GM23338 (cell line): Measurements from ENCODE around the gene TNFSF18. TPM values are rescaled to one million over a fixed set of nuclear protein-coding genes. Genes with fewer than 3 reads are reported as not detected.
A peak's percentile ranks its signal among the peaks of the same experiment; 100 is the strongest.

Experiments used
- ATAC-seq: fragments of 200-7000 bp; cut with Tn5 transposase; 3 replicates; pipeline ENCODE4 v1.9.1; 2020
- DNase-seq: peaks from one replicate; pipeline ENCODE4 v3.0.0-alpha.2; 2015; ENCODE audit warnings: low spot score
- H2AFZ ChIP-seq: fragments of 200-600 bp; sonication (generic); 2 replicates; pipeline ENCODE4 v1.8.0; 2016; ENCODE audit warnings: antibody characterized with exemption, mild to moderate bottlenecking, moderate library complexity
- H3F3A ChIP-seq: fragments of 200-600 bp; sonication (generic); replicated peaks from 2 replicates; pipeline ENCODE4 v1.8.0; 2017; ENCODE audit warnings: antibody characterized with exemption, mixed run types, low read depth
- H3K27ac ChIP-seq: fragments of 200-600 bp; sonication (generic); 2 replicates; pipeline ENCODE4 v1.6.1; 2016; ENCODE audit warnings: low read depth
- H3K27me3 ChIP-seq: fragments of 200-600 bp; sonication (generic); 2 replicates; pipeline ENCODE4 v1.8.0; 2016; ENCODE audit warnings: mild to moderate bottlenecking, mixed run types, moderate library complexity; ENCODE audit not compliant: insufficient read depth
- H3K36me3 ChIP-seq: fragments of 200-600 bp; sonication (generic); 2 replicates; pipeline ENCODE4 v1.8.0; 2016; ENCODE audit warnings: mild to moderate bottlenecking; ENCODE audit not compliant: insufficient read depth
- H3K4me1 ChIP-seq: fragments of 200-600 bp; sonication (generic); 2 replicates; pipeline ENCODE4 v1.8.0; 2016; ENCODE audit warnings: mild to moderate bottlenecking, moderate library complexity; ENCODE audit not compliant: insufficient read depth
- H3K4me2 ChIP-seq: fragments of 200-600 bp; sonication (generic); 2 replicates; pipeline ENCODE4 v1.7.1; 2017; ENCODE audit warnings: mixed run types
- H3K4me3 ChIP-seq: fragments of 200-600 bp; sonication (generic); 2 replicates; pipeline ENCODE4 v1.6.1; 2016; ENCODE audit warnings: mixed run types
- H3K79me2 ChIP-seq: fragments of 200-600 bp; sonication (generic); replicated peaks from 2 replicates; pipeline ENCODE4 v1.8.0; 2017; ENCODE audit warnings: mild to moderate bottlenecking; ENCODE audit not compliant: insufficient read depth
- H3K9me2 ChIP-seq: fragments of 200-600 bp; sonication (generic); 2 replicates; pipeline ENCODE4 v1.8.0; 2017; ENCODE audit not compliant: insufficient read depth
- H4K20me1 ChIP-seq: fragments of 200-600 bp; sonication (generic); replicated peaks from 2 replicates; pipeline ENCODE4 v1.8.0; 2017; ENCODE audit warnings: mild to moderate bottlenecking; ENCODE audit not compliant: insufficient read depth
- H3K27ac Mint-ChIP-seq: 2 replicates; pipeline ENCODE4 v1.8.0; 2020; ENCODE audit warnings: inconsistent platforms, mild to moderate bottlenecking, moderate library complexity, mixed read lengths
- H3K27me3 Mint-ChIP-seq: 3 replicates; pipeline ENCODE4 v1.8.0; 2022; ENCODE audit warnings: low read depth, mild to moderate bottlenecking, moderate library complexity, mixed read lengths, inconsistent platforms; ENCODE audit not compliant: insufficient read depth, poor library complexity
- H3K36me3 Mint-ChIP-seq: 3 replicates; pipeline ENCODE4 v1.8.0; 2021; ENCODE audit warnings: low read depth, mild to moderate bottlenecking, inconsistent platforms, moderate library complexity, mixed read lengths
- H3K4me1 Mint-ChIP-seq: 3 replicates; pipeline ENCODE4 v1.8.0; 2020; ENCODE audit warnings: mild to moderate bottlenecking, inconsistent platforms, mixed read lengths
- H3K4me3 Mint-ChIP-seq: 3 replicates; pipeline ENCODE4 v1.8.0; 2021; ENCODE audit warnings: moderate library complexity, mild to moderate bottlenecking, inconsistent platforms, mixed read lengths
- H3K9me3 Mint-ChIP-seq: 3 replicates; pipeline ENCODE4 v1.8.0; 2020; ENCODE audit warnings: moderate library complexity, mild to moderate bottlenecking, inconsistent platforms, mixed read lengths
- CREB1 ChIP-seq: fragments of 250-450 bp; sonication (Bioruptor Pico); IDR thresholded peaks from 2 replicates; pipeline ENCODE4 v1.5.0; 2020; ENCODE audit warnings: low read depth, mild to moderate bottlenecking, moderate library complexity
- CTCF ChIP-seq, 2 experiments: fragments of 200-600 bp in 1 of 2; sonication (generic) in 1 of 2; conservative IDR thresholded peaks; 2 replicates each; pipeline versions ENCODE4 v1.5.1 to v1.6.1; 2016 to 2017; ENCODE audit warnings: antibody characterized with exemption in 2 of 2, low read depth in 2 of 2, mild to moderate bottlenecking in 2 of 2, moderate library complexity in 1 of 2
- EZH2 ChIP-seq: fragments of 200-600 bp; sonication (generic); IDR thresholded peaks from one replicate; pipeline ENCODE4 v1.8.0; 2017; ENCODE audit warnings: antibody characterized with exemption, mild to moderate bottlenecking, low read depth; ENCODE audit not compliant: unreplicated experiment
- EZH2phosphoT487 ChIP-seq: fragments of 200-600 bp; sonication (generic); IDR thresholded peaks from one replicate; pipeline ENCODE4 v1.8.1; 2018; ENCODE audit warnings: antibody characterized with exemption; ENCODE audit not compliant: unreplicated experiment
- JUNB ChIP-seq: IDR thresholded peaks from one replicate; pipeline ENCODE4 v1.6.1; 2016; ENCODE audit warnings: antibody characterized with exemption; ENCODE audit not compliant: unreplicated experiment
- NANOG ChIP-seq: IDR thresholded peaks from 2 replicates; pipeline ENCODE4 v1.6.1; 2016; ENCODE audit warnings: antibody characterized with exemption, borderline replicate concordance
- POLR2AphosphoS5 ChIP-seq: IDR thresholded peaks from 2 replicates; pipeline ENCODE4 v1.6.1; 2016; ENCODE audit warnings: antibody characterized with exemption, low read depth
- REST ChIP-seq: IDR thresholded peaks from one replicate; pipeline ENCODE4 v1.6.1; 2018; ENCODE audit warnings: antibody characterized with exemption; ENCODE audit not compliant: unreplicated experiment
- STAT1 ChIP-seq: IDR thresholded peaks from one replicate; pipeline ENCODE4 v1.6.1; 2016; ENCODE audit warnings: antibody characterized with exemption; ENCODE audit not compliant: unreplicated experiment
- ZNF114 ChIP-seq: fragments of 250-450 bp; sonication (Bioruptor Pico); IDR thresholded peaks from 2 replicates; pipeline ENCODE4 v1.5.0; 2020; ENCODE audit warnings: mild to moderate bottlenecking, moderate library complexity
- ZNF331 ChIP-seq: fragments of 250-450 bp; sonication (Bioruptor Pico); IDR thresholded peaks from 2 replicates; pipeline ENCODE4 v1.5.0; 2020; ENCODE audit warnings: low read depth, mild to moderate bottlenecking, moderate library complexity
- long read RNA-seq: library from polyadenylated mRNA; unstranded; transcript quantifications from one replicate; pipeline ENCODE4 v2.0.0, GENCODE V29; 2020; ENCODE audit not compliant: unreplicated experiment
- polyA plus RNA-seq: library from polyadenylated mRNA; unstranded; fragments of >200 nt; fragmentation: Nextera tagmentation; extraction: Ambion mirVana; gene quantifications from 2 replicates; pipeline ENCODE4 v1.2.1, GENCODE V29; 2016
- total RNA-seq: library from RNA; depleted of rRNA; stranded (reverse); fragments of >200 nt; shearing (Covaris generic); gene quantifications from 2 replicates; pipeline ENCODE4 v1.2.3, GENCODE V29; 2014; rRNA removed
- TF ChIP-seq, protein P1 (sequence below): IDR thresholded peaks from 2 replicates; pipeline ENCODE4 v1.6.1; 2016; ENCODE audit warnings: antibody characterized with exemption
- TF ChIP-seq, protein P2 (sequence below): fragments of 250-450 bp; sonication (Bioruptor Pico); IDR thresholded peaks from 2 replicates; pipeline ENCODE4 v1.5.0; 2020; ENCODE audit warnings: mild to moderate bottlenecking, moderate library complexity

TNFSF18 gene
- total RNA-seq (not detected in 2 replicates), polyA plus RNA-seq (not detected in 2 replicates)
- long read RNA-seq: 0 reads

DNA sequence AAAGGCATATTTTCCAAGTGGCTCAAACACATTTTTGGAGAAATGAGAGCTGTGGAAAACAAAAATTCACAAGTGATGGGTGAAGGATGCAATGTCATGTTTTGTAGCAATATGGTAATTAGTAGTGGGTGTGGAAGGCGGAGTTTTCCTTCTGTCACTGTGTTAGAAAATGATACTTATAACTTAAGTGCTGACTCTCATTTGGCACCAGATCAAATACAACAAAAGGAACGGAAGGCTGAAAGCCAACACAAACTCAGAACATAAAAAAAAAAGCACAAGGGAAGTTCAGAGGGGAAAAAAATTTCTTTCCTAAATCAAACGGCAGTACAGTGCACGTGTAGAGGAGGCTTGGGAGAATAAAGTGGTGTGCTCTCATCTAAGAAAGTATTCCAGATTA lies at the start of gene TNFSF18:
TNFSF18 (minus strand) TSS at position 77 of the 400 bp plus-strand sequence; CDS start at position 32, 45 bp downstream.
- Histone ChIP-seq H3K9me2 (no peaks in the 10 kb centered on the region), H4K20me1 (no peaks in the 10 kb centered on the region), H3K27ac (no peak within 1 kb of the TSS), H2AFZ (no peak within 1 kb of the TSS), H3K4me1 (no peaks in the 10 kb centered on the region), H3K79me2 (no peaks in the 10 kb centered on the region), H3K4me3 (no peak within 1 kb of the TSS), H3K4me2 (no peak within 1 kb of the TSS), H3F3A (no peaks in the 10 kb centered on the region), H3K36me3 (no peaks in the 10 kb centered on the region), H3K27me3 (no peaks in the 10 kb centered on the region)
- Mint-ChIP-seq H3K4me1 (no peaks in the 10 kb centered on the region), H3K27ac (peak within 1 kb of the TSS; percentile 20; the same call in 1 of the 2 replicates), H3K36me3 (no peaks in the 10 kb centered on the region), H3K4me3 (no peak within 1 kb of the TSS), H3K27me3 (no peaks in the 10 kb centered on the region), H3K9me3 (no peaks in the 10 kb centered on the region)
- no peak for TF ChIP-seq NANOG
- no peak for TF ChIP-seq JUNB
- TF ChIP-seq REST: no peak
- no peak for TF ChIP-seq EZH2
- TF ChIP-seq, protein P1, sequence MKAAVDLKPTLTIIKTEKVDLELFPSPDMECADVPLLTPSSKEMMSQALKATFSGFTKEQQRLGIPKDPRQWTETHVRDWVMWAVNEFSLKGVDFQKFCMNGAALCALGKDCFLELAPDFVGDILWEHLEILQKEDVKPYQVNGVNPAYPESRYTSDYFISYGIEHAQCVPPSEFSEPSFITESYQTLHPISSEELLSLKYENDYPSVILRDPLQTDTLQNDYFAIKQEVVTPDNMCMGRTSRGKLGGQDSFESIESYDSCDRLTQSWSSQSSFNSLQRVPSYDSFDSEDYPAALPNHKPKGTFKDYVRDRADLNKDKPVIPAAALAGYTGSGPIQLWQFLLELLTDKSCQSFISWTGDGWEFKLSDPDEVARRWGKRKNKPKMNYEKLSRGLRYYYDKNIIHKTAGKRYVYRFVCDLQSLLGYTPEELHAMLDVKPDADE: no peak
- no peak for TF ChIP-seq ZNF114 (CRISPR knock-in tag)
- TF ChIP-seq POLR2AphosphoS5: no peak
- no peak for TF ChIP-seq CTCF (conservative IDR thresholded peaks at IDR 0.05; ENCODE audit: low read depth in 2 of 2)
- no peak for TF ChIP-seq STAT1
- no peak for TF ChIP-seq CREB1 (CRISPR knock-in tag)
- no peak for TF ChIP-seq EZH2phosphoT487
- TF ChIP-seq, protein P2, sequence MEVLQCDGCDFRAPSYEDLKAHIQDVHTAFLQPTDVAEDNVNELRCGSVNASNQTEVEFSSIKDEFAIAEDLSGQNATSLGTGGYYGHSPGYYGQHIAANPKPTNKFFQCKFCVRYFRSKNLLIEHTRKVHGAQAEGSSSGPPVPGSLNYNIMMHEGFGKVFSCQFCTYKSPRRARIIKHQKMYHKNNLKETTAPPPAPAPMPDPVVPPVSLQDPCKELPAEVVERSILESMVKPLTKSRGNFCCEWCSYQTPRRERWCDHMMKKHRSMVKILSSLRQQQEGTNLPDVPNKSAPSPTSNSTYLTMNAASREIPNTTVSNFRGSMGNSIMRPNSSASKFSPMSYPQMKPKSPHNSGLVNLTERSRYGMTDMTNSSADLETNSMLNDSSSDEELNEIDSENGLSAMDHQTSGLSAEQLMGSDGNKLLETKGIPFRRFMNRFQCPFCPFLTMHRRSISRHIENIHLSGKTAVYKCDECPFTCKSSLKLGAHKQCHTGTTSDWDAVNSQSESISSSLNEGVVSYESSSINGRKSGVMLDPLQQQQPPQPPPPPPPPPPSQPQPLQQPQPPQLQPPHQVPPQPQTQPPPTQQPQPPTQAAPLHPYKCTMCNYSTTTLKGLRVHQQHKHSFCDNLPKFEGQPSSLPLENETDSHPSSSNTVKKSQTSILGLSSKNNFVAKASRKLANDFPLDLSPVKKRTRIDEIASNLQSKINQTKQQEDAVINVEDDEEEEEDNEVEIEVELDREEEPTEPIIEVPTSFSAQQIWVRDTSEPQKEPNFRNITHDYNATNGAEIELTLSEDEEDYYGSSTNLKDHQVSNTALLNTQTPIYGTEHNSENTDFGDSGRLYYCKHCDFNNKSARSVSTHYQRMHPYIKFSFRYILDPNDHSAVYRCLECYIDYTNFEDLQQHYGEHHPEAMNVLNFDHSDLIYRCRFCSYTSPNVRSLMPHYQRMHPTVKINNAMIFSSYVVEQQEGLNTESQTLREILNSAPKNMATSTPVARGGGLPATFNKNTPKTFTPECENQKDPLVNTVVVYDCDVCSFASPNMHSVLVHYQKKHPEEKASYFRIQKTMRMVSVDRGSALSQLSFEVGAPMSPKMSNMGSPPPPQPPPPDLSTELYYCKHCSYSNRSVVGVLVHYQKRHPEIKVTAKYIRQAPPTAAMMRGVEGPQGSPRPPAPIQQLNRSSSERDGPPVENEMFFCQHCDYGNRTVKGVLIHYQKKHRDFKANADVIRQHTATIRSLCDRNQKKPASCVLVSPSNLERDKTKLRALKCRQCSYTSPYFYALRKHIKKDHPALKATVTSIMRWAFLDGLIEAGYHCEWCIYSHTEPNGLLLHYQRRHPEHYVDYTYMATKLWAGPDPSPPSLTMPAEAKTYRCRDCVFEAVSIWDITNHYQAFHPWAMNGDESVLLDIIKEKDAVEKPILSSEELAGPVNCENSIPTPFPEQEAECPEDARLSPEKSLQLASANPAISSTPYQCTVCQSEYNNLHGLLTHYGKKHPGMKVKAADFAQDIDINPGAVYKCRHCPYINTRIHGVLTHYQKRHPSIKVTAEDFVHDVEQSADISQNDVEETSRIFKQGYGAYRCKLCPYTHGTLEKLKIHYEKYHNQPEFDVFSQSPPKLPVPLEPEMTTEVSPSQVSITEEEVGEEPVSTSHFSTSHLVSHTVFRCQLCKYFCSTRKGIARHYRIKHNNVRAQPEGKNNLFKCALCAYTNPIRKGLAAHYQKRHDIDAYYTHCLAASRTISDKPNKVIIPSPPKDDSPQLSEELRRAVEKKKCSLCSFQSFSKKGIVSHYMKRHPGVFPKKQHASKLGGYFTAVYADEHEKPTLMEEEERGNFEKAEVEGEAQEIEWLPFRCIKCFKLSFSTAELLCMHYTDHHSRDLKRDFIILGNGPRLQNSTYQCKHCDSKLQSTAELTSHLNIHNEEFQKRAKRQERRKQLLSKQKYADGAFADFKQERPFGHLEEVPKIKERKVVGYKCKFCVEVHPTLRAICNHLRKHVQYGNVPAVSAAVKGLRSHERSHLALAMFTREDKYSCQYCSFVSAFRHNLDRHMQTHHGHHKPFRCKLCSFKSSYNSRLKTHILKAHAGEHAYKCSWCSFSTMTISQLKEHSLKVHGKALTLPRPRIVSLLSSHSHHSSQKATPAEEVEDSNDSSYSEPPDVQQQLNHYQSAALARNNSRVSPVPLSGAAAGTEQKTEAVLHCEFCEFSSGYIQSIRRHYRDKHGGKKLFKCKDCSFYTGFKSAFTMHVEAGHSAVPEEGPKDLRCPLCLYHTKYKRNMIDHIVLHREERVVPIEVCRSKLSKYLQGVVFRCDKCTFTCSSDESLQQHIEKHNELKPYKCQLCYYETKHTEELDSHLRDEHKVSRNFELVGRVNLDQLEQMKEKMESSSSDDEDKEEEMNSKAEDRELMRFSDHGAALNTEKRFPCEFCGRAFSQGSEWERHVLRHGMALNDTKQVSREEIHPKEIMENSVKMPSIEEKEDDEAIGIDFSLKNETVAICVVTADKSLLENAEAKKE (CRISPR knock-in tag): no peak
- no peak for TF ChIP-seq ZNF331 (CRISPR knock-in tag)
- DNase-seq (no peak), ATAC-seq (no peak)
